Spleen (tissue), 7 donors: Measurements from ENCODE around the gene PER1.

Experiments used
- POLR2AphosphoS5 ChIP-seq, 3 donors: sonication (generic); formaldehyde crosslinking; IDR thresholded peaks; one replicate each; pipeline ENCODE4 v1.5.1; 2017; ENCODE audit warnings: antibody characterized with exemption in 3 of 3
- TF ChIP-seq, protein P1 (sequence below), 11 experiments: fragments of 200-600 bp in 7 of 11; fragments of 450-650 bp in 4 of 11; sonication (generic) in 4 of 11; IDR thresholded peaks in 8 of 11; conservative IDR thresholded peaks in 3 of 11; 1 replicate in 7 of 11; 2 replicates in 4 of 11; pipeline versions ENCODE4 v1.4.0 to v1.8.0; 2016 to 2021; ENCODE audit warnings: antibody characterized with exemption in 11 of 11, inconsistent platforms in 4 of 11, mild to moderate bottlenecking in 1 of 11
- donor health status: DM: no; HTN: no; CAD: no; lungs with moderate emphysema.
- donor health status: DM: no; HTN: no; CAD: no.
- donor health status: DM: no; HTN: no; CAD: no.

DNA sequence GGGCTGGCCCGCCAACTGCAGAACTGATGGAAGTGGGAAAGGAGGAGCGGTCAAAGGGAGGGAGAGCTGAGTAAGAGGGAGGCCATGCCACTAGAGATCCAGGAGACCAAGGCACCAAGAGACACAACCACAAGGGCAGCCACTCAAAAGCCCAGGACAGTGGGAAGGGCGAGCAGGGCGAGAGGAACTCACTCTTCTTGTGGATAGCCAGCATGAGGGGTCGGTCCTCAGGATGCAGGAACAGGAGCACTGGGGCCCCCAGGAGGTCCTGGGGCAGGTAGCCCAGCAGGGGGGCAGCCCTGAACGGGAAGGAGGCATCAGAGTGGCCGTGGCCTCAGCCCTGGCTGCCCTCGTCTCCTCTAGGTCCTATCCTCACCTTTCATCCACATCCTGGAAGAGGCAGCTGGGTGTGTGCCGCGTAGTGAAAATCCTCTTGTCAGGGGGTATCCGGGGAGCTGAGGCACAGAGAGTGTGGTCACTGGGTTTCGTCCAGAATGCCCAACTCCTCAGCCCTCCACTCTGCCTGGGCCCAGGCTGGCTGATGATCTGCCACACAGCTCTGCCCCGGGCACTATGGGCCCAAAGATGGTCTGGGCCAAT is 4.3 kb downstream of the PER1 start:
- TF ChIP-seq, protein P1, sequence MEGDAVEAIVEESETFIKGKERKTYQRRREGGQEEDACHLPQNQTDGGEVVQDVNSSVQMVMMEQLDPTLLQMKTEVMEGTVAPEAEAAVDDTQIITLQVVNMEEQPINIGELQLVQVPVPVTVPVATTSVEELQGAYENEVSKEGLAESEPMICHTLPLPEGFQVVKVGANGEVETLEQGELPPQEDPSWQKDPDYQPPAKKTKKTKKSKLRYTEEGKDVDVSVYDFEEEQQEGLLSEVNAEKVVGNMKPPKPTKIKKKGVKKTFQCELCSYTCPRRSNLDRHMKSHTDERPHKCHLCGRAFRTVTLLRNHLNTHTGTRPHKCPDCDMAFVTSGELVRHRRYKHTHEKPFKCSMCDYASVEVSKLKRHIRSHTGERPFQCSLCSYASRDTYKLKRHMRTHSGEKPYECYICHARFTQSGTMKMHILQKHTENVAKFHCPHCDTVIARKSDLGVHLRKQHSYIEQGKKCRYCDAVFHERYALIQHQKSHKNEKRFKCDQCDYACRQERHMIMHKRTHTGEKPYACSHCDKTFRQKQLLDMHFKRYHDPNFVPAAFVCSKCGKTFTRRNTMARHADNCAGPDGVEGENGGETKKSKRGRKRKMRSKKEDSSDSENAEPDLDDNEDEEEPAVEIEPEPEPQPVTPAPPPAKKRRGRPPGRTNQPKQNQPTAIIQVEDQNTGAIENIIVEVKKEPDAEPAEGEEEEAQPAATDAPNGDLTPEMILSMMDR (IDR thresholded peaks at IDR 0.05 in 8 of 11, conservative IDR thresholded peaks at IDR 0.05 in 3 of 11): no peak
- TF ChIP-seq POLR2AphosphoS5 (IDR thresholded peaks at IDR 0.05): peak in 2 of 3 donors; percentile 12 to 43
